HG03064 (cell line): ENCODE measurements around the gene RPL23.

ENCODE experiments used
- ATAC-seq: cut with Tn5 transposase; IDR thresholded peaks from one replicate; pipeline ENCODE4 v1.9.1; 2021; ENCODE audit warnings: low read depth; ENCODE audit not compliant: unreplicated experiment

The RPL23 gene

GRCh38 chr17:38885044-38885727 lies 31.7 kb upstream of the RPL23 start:
- ATAC-seq, result no peak

GRCh38 chr17:38883592-38884526 lies 30.3 kb upstream of the RPL23 start:
- no peak for ATAC-seq

GRCh38 chr17:38882870-38883269 lies 29.3 kb upstream of the RPL23 start:
- ATAC-seq, result no peak

- no peak for ATAC-seq
Measured at GRCh38 chr17:38881600-38882191, 28.2 kb upstream of the RPL23 start.

- ATAC-seq, result no peak
Measured at GRCh38 chr17:38879878-38880665, 26.6 kb upstream of the RPL23 start.

- ATAC-seq, result no peak
Measured at GRCh38 chr17:38877130-38877851, 23.8 kb upstream of the RPL23 start.

GRCh38 chr17:38875477-38876075 lies 22.1 kb upstream of the RPL23 start:
- ATAC-seq, result no peak

GRCh38 chr17:38874505-38875400 lies 21.2 kb upstream of the RPL23 start:
- no peak for ATAC-seq

GRCh38 chr17:38873640-38874380 lies 20.3 kb upstream of the RPL23 start:
- no peak for ATAC-seq

- no peak for ATAC-seq
Measured at GRCh38 chr17:38872671-38873385, 19.3 kb upstream of the RPL23 start.

GRCh38 chr17:38872027-38872511 lies 18.5 kb upstream of the RPL23 start:
- no peak for ATAC-seq

- ATAC-seq, result no peak
Measured at GRCh38 chr17:38871247-38872015, 17.9 kb upstream of the RPL23 start.

- no peak for ATAC-seq
Measured at GRCh38 chr17:38870259-38871165, 17.0 kb upstream of the RPL23 start.

- no peak for ATAC-seq
Measured at GRCh38 chr17:38869526-38870258, 16.2 kb upstream of the RPL23 start, which contains the start of gene LASP1. LASP1 (plus strand) TSS chr17:38870058; CDS start chr17:38870190, 132 bp downstream.
